ENCODE data around the gene LATS2. TPM values are rescaled to one million over a fixed set of nuclear protein-coding genes. Genes with fewer than 3 reads are reported as not detected.

LATS2 gene
- total RNA-seq, 2 donors from 2014 or later = 15.8 to 29.8 TPM

- Mint-ChIP-seq H3K27ac (no peak overlapping the region), H3K36me3 (no peaks in the 10 kb centered on the region), H3K4me1 (ENCODE audit: low read depth in 2 of 2) (no peaks in the 10 kb centered on the region), H3K9me3 (no peaks in the 10 kb centered on the region), H3K27me3 (no peaks in the 10 kb centered on the region), H3K4me3 (no peak overlapping the region)
- DNase-seq (ENCODE audit: low spot score) = peak; percentile 77
- no peak for ATAC-seq
Measured at GRCh38 chr13:20924758-20925394, 136.5 kb downstream of the LATS2 start.

- ATAC-seq (no peak), DNase-seq (ENCODE audit: low spot score) (no peak)
- no peaks in the 10 kb centered on the region for H3K27me3 Mint-ChIP-seq
- no peaks in the 10 kb centered on the region for H3K4me1 Mint-ChIP-seq (ENCODE audit: low read depth in 2 of 2)
- H3K4me3 Mint-ChIP-seq = no peak overlapping the region
- H3K9me3 Mint-ChIP-seq = no peaks in the 10 kb centered on the region
- H3K36me3 Mint-ChIP-seq = no peaks in the 10 kb centered on the region
- H3K27ac Mint-ChIP-seq = no peak overlapping the region
Measured at GRCh38 chr13:20923272-20923671, 138.1 kb downstream of the LATS2 start.

Other genes with a start within 250 kb of the LATS2 start
- 10 to 100 TPM; 23.0 to 33.5 TPM for gene XPO4, start 158.8 kb downstream of the LATS2 start, total RNA-seq
- gene SAP18, start 78.5 kb upstream of the LATS2 start, total RNA-seq = 100 to 1,000 TPM; 178 to 245 TPM
- 10 to 100 TPM; 18.1 to 31.1 TPM for gene SKA3, start 115.0 kb upstream of the LATS2 start, total RNA-seq
- gene MRPL57, start 115.1 kb upstream of the LATS2 start, total RNA-seq = 10 to 100 TPM; 17.3 to 23.8 TPM